ENCODE results near the gene SEMA3G. TPM values are rescaled to one million over a fixed set of nuclear protein-coding genes. Genes with fewer than 3 reads are reported as not detected.

The SEMA3G gene
- total RNA-seq, 6 experiments from 2014 or later, result 0.60 to 2.8 (median 0.80) TPM

DNA sequence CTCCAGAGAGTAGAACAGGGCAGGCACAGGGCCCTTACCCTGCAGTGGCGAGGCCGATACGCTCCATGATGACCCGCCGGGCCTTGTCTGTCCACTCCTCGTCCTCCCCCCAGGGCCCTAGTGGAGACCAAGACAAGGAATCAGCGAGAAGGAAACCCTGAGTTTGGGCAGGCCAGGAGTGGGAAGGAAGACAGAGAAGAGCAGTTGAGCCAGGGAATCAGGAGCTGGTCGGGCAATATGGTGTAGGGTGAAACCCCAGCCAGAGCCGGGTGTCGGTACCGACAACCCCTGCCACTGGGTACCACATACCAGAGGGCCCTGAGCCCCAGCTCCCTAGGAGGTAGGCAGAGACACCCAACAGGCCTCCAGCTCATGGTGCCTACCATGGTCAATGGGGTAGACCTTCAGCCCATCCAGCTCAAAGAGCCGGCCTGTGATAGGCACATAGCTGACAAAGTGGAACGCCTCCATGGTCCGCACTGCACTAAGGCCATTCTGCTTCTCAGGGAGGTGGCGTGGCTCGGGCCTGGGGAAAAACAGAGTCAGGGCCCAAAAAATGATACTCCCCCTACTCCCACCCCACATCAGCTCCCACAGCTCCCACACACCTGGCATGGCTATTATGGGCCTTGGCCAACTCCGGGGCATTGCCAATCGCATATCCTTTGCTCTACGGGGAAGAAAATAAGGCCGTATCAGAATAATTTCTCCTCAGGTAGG lies 38.0 kb downstream of the SEMA3G start:
- peak in 1 of 3 donors; percentile 49 for DNase-seq
- Histone ChIP-seq H3K36me3 (peaks cover 0 to 55% (median 22%) of the 10 kb centered on the region in 4 donors), H3K27me3 (no peaks in the 10 kb centered on the region), H3K4me3 (no peak overlapping the region), H3K27ac (no peak overlapping the region), H3K9me3 (no peaks in the 10 kb centered on the region), H3K4me1 (peaks cover 0 to 19% (median 6%) of the 10 kb centered on the region in 4 donors)
- 91% methylated on average over 6 of the region's 20 CpGs for WGBS (ENCODE audit: insufficient coverage, low coverage, low lambda C conversion rate, missing lambda C conversion rate)
- intact Hi-C loops (cut with DNase I), result no loop called here
- TF ChIP-seq POLR2A (IDR thresholded peaks at IDR 0.05), result no peak
- TF ChIP-seq, protein P1, sequence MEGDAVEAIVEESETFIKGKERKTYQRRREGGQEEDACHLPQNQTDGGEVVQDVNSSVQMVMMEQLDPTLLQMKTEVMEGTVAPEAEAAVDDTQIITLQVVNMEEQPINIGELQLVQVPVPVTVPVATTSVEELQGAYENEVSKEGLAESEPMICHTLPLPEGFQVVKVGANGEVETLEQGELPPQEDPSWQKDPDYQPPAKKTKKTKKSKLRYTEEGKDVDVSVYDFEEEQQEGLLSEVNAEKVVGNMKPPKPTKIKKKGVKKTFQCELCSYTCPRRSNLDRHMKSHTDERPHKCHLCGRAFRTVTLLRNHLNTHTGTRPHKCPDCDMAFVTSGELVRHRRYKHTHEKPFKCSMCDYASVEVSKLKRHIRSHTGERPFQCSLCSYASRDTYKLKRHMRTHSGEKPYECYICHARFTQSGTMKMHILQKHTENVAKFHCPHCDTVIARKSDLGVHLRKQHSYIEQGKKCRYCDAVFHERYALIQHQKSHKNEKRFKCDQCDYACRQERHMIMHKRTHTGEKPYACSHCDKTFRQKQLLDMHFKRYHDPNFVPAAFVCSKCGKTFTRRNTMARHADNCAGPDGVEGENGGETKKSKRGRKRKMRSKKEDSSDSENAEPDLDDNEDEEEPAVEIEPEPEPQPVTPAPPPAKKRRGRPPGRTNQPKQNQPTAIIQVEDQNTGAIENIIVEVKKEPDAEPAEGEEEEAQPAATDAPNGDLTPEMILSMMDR (IDR thresholded peaks at IDR 0.05), result no peak
- no peak for ATAC-seq

DNA sequence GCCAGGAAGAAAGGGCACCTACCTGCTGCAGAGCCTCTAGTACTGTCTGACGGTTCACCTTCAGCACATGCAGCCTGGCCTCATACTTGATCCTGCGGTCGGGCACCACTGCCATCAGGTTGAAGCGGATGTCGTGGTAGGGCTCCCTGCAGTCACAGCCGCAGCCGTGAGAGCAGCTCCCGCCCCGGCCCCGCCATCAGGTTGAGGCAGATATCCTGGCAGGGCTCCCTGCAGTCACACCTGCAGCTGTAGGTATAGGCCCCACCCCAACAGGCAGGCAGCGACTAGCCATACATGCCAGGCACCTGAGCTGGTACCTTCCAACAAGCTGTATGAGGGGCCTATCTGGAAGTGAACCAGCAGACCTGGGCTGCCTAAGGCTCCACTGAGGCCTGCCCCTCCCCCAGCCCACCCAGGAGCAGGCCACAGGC lies 38.7 kb downstream of the SEMA3G start:
- Histone ChIP-seq H3K36me3 (peaks cover 0 to 62% (median 26%) of the 10 kb centered on the region in 4 donors), H3K4me3 (no peak overlapping the region), H3K9me3 (no peaks in the 10 kb centered on the region), H3K27ac (no peak overlapping the region), H3K27me3 (no peaks in the 10 kb centered on the region), H3K4me1 (peaks cover 0 to 12% (median 3%) of the 10 kb centered on the region in 4 donors)
- ATAC-seq (no peak), DNase-seq (peak in 1 of 3 donors; percentile 53)
- TF ChIP-seq POLR2A (IDR thresholded peaks at IDR 0.05), result no peak
- TF ChIP-seq, protein P1 (IDR thresholded peaks at IDR 0.05), result no peak
- intact Hi-C loops (cut with DNase I), result no loop called here
- WGBS (ENCODE audit: insufficient coverage, low coverage, low lambda C conversion rate, missing lambda C conversion rate), result no CpG with 5 or more reads among the region's 11 CpGs

DNA sequence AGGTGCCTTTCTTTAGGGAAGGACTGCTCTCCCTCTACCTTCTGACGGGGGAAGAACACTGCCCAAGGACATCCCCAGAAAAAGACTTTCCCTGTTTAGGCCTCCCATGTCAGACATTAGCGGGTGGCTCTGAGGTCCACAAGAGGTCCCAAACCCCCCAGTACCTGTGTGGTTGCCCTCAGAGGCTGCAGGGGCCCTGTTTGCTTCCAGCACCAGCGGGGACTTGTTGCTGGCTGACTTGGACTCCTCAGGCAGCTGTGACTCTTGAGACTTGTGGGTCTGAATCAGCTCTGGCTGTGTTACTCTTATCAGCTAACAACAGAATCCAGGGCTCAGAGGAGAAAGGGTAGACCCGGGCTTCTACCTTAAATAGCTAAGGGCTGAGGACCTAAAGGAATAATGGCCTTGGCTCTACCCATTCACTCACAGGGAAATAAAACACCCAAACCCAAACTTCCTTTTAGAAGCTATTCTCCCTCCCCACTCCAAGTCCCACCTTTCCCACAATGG lies 39.2 kb downstream of the SEMA3G start:
- H3K27ac ChIP-seq, result no peak overlapping the region
- peaks cover 0 to 11% (median 3%) of the 10 kb centered on the region in 4 donors for H3K4me1 ChIP-seq
- no peaks in the 10 kb centered on the region for H3K27me3 ChIP-seq
- DNase-seq (peak in 1 of 3 donors; percentile 32), ATAC-seq (no peak)
- no peak overlapping the region for H3K4me3 ChIP-seq
- H3K36me3 ChIP-seq, result peaks cover 0 to 68% (median 28%) of the 10 kb centered on the region in 4 donors
- WGBS (ENCODE audit: insufficient coverage, low coverage, low lambda C conversion rate, missing lambda C conversion rate), result 67% methylated on average over 1 of the region's 4 CpGs
- TF ChIP-seq, protein P1 (IDR thresholded peaks at IDR 0.05), result no peak
- TF ChIP-seq POLR2A (IDR thresholded peaks at IDR 0.05), result no peak
- intact Hi-C loops (cut with DNase I), result no loop called here
- H3K9me3 ChIP-seq, result no peaks in the 10 kb centered on the region

DNA sequence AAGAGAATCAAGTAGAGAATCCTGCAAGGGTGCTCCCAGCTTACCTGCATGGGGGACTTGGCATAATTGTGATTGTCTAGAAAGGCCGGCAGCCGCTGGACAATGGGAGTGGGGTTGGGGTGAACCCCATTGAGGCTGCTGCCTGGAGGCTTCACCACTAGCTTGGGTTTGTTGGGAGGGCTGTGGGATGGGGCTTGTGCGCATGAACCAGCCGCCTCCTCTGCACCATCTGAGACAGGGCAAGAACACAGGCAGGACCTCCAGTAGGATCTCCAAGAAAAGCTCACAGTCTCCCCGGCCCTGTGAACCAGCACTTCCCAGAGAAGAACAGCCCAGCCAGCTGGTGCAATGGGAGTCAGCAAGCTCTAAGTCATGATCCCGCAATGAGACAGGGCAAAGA lies 39.8 kb downstream of the SEMA3G start:
- Histone ChIP-seq H3K9me3 (no peaks in the 10 kb centered on the region), H3K4me3 (no peak overlapping the region), H3K27me3 (no peaks in the 10 kb centered on the region), H3K36me3 (peaks cover 0 to 69% (median 28%) of the 10 kb centered on the region in 4 donors), H3K4me1 (peaks cover 0 to 11% (median 3%) of the 10 kb centered on the region in 4 donors), H3K27ac (no peak overlapping the region)
- intact Hi-C loops (cut with DNase I), result no loop called here
- no peak for ATAC-seq
- 90% methylated on average over 2 of the region's 6 CpGs for WGBS (ENCODE audit: insufficient coverage, low coverage, low lambda C conversion rate, missing lambda C conversion rate)
- no peak for TF ChIP-seq POLR2A (IDR thresholded peaks at IDR 0.05)
- TF ChIP-seq, protein P1 (IDR thresholded peaks at IDR 0.05), result no peak
- DNase-seq, result peak in 1 of 3 donors; percentile 38

All from right lobe of liver (tissue), 6 donors.